B cell (primary cell): ENCODE measurements around the gene SPIB. TPM values are rescaled to one million over a fixed set of nuclear protein-coding genes. Genes with fewer than 3 reads are reported as not detected.

Experiments used
- ATAC-seq: fragments of 200-7000 bp; cut with Tn5 transposase; one replicate; pipeline ENCODE4 v1.10.0; 2021; ENCODE audit warnings: low read depth, mild to moderate bottlenecking, moderate number of reproducible peaks, moderate library complexity
- CTCF ChIA-PET: fragments of 350-600 bp; sonication (Branson Sonifier 250); formaldehyde crosslinking; loops from one replicate; lab custom pipeline; 2021; ENCODE audit warnings: antibody characterized with exemption, inconsistent platforms; lab: Charles Lee
- POLR2A ChIA-PET: fragments of 350-600 bp; sonication (Branson Sonifier 250); formaldehyde crosslinking; loops from one replicate; lab custom pipeline; 2021; ENCODE audit warnings: antibody characterized with exemption; lab: Charles Lee
- DNase-seq: peaks from one replicate; pipeline ENCODE4 v3.0.0; 2013
- H2AFZ ChIP-seq: 2 replicates; pipeline ENCODE4 v1.6.1; 2012; ENCODE audit warnings: mild to moderate bottlenecking, low read depth, low read length; ENCODE audit not compliant: insufficient read depth, poor library complexity, severe bottlenecking
- H3K27ac ChIP-seq, 2 donors: 1 replicate in 1 of 2; 2 replicates in 1 of 2; pipeline ENCODE4 v1.5.1; 2012 to 2013; ENCODE audit warnings: low read length in 2 of 2, mild to moderate bottlenecking in 2 of 2, moderate library complexity in 1 of 2
- H3K27me3 ChIP-seq, 4 experiments: fragments of 200-600 bp in 1 of 4; sonication (generic) in 1 of 4; replicated peaks in 1 of 4; 1 replicate in 2 of 4; 2 replicates in 2 of 4; pipeline versions ENCODE4 v1.6.1 to v1.7.0; 2013 to 2016; ENCODE audit warnings: low read length in 3 of 4, mild to moderate bottlenecking in 2 of 4, mixed read lengths in 1 of 4, moderate library complexity in 1 of 4; ENCODE audit not compliant: insufficient read depth in 4 of 4, control insufficient read depth in 3 of 4; ENCODE audit errors: control extremely low read depth in 1 of 4
- H3K36me3 ChIP-seq, 2 experiments: replicated peaks in 1 of 2; 1 replicate in 1 of 2; 2 replicates in 1 of 2; pipeline versions ENCODE4 v1.6.1 to v1.7.1; 2013; ENCODE audit warnings: low read length in 1 of 2; ENCODE audit not compliant: insufficient read depth in 2 of 2, control insufficient read depth in 1 of 2; ENCODE audit errors: control extremely low read depth in 1 of 2, extremely low read depth in 1 of 2
- H3K4me1 ChIP-seq, 2 donors: fragments of 200-600 bp in 1 of 2; sonication (generic) in 1 of 2; 1 replicate in 1 of 2; 2 replicates in 1 of 2; pipeline versions ENCODE4 v1.5.1 to v1.6.1; 2013 to 2017; ENCODE audit warnings: low read length in 2 of 2; ENCODE audit not compliant: control insufficient read depth in 2 of 2, insufficient read depth in 2 of 2
- H3K4me2 ChIP-seq: replicated peaks from 2 replicates; pipeline ENCODE3; 2012; ENCODE audit warnings: mild to moderate bottlenecking, low read depth, low read length; ENCODE audit not compliant: poor library complexity, severe bottlenecking
- H3K4me3 ChIP-seq, 5 experiments: fragments of 200-600 bp in 1 of 5; sonication (generic) in 1 of 5; 1 replicate in 3 of 5; 2 replicates in 2 of 5; pipeline versions ENCODE4 v1.5.1 to v1.7.0; 2011 to 2016; ENCODE audit warnings: low read length in 4 of 5, mild to moderate bottlenecking in 4 of 5, low read depth in 2 of 5, control low read depth in 1 of 5, moderate library complexity in 1 of 5; ENCODE audit not compliant: insufficient read depth in 1 of 5; ENCODE audit errors: control extremely low read depth in 1 of 5, extremely low read depth in 1 of 5
- H3K79me2 ChIP-seq: fragments of 200-600 bp; sonication (generic); one replicate; pipeline ENCODE4 v1.6.0; 2016; ENCODE audit warnings: low read length; ENCODE audit not compliant: control insufficient read depth, insufficient read depth
- H3K9ac ChIP-seq: fragments of 200-600 bp; sonication (generic); 2 replicates; pipeline ENCODE4 v1.6.1; 2017; ENCODE audit warnings: mild to moderate bottlenecking, low read length, moderate library complexity
- H3K9me3 ChIP-seq, 3 donors: one replicate each; pipeline versions ENCODE4 v1.6.1 to v1.7.1; 2013; ENCODE audit warnings: low read length in 2 of 3; ENCODE audit not compliant: control insufficient read depth in 2 of 3, insufficient read depth in 1 of 3; ENCODE audit errors: control extremely low read depth in 1 of 3
- H4K20me1 ChIP-seq: 2 replicates; pipeline ENCODE4 v1.6.0; 2012; ENCODE audit warnings: mild to moderate bottlenecking, low read length; ENCODE audit not compliant: insufficient read depth, control insufficient read depth, poor library complexity, severe bottlenecking
- H3K27ac Mint-ChIP-seq: one replicate; pipeline ENCODE4 v1.8.0; 2021; ENCODE audit warnings: mixed read lengths
- H3K27me3 Mint-ChIP-seq: one replicate; pipeline ENCODE4 v1.8.0; 2021; ENCODE audit warnings: mixed read lengths
- H3K4me1 Mint-ChIP-seq: one replicate; pipeline ENCODE4 v1.8.0; 2021; ENCODE audit warnings: mixed read lengths
- H3K4me3 Mint-ChIP-seq: one replicate; pipeline ENCODE4 v1.8.0; 2021; ENCODE audit warnings: mixed read lengths
- H3K9me3 Mint-ChIP-seq: one replicate; pipeline ENCODE4 v1.8.0; 2022; ENCODE audit warnings: mixed read lengths; ENCODE audit not compliant: insufficient read depth
- CTCF ChIP-seq: fragments of 200-600 bp; IDR thresholded peaks from one replicate; pipeline ENCODE4 v1.8.0; 2022; ENCODE audit warnings: antibody characterized with exemption, mild to moderate bottlenecking
- EZH2 ChIP-seq: IDR thresholded peaks from 2 replicates; pipeline ENCODE4 v1.6.1; 2012; ENCODE audit warnings: borderline replicate concordance, low read depth, mild to moderate bottlenecking, moderate library complexity, low read length; ENCODE audit not compliant: insufficient read depth, poor library complexity, severe bottlenecking
- WGBS: methylation state at CpG from one replicate; pipeline ENCODE4 v1.1.5; 2013; ENCODE audit warnings: missing lambda C conversion rate; ENCODE audit not compliant: insufficient coverage; 5-methylcytosine and 5-hydroxymethylcytosine counted together
- intact Hi-C: fragments of 100-400 bp; cut with micrococcal nuclease; formaldehyde crosslinking; loops from one replicate; pipeline ENCODE4 v1.10.0; 2022
- polyA plus RNA-seq: library from polyadenylated mRNA; depleted of rRNA; stranded (reverse); fragments of >200 nt; gene quantifications from 2 replicates; pipeline ENCODE4 v1.2.3, GENCODE V29; 2012
- total RNA-seq, 2 donors: library from RNA; stranded (reverse); fragments of 120-200 nt in 1 of 2; gene quantifications; 1 replicate in 1 of 2; 2 replicates in 1 of 2; pipeline versions ENCODE4 v1.2.3 to v1.2.4, GENCODE V29; 2013 to 2022

The SPIB gene
- total and polyA plus RNA-seq, 2 donors (not counting 1 experiment from before 2014, with no cell fraction given), result 183 to 205 TPM

- Mint-ChIP-seq H3K9me3 (no peaks in the 10 kb centered on the region), H3K27ac (no peak overlapping the region), H3K27me3 (no peaks in the 10 kb centered on the region), H3K4me3 (no peak overlapping the region), H3K4me1 (no peaks in the 10 kb centered on the region)
- Histone ChIP-seq H3K27me3 (no peaks in the 10 kb centered on the region), H3K27ac (no peak overlapping the region), H4K20me1 (no peaks in the 10 kb centered on the region), H3K36me3 (peaks cover 0 to 19% of the 10 kb centered on the region in 2 experiments), H3K4me1 (no peaks in the 10 kb centered on the region), H2AFZ (no peak overlapping the region), H3K79me2 (peaks cover 25% of the 10 kb centered on the region), H3K4me3 (no peak overlapping the region), H3K9ac (no peak overlapping the region), H3K4me2 (no peak overlapping the region), H3K9me3 (no peaks in the 10 kb centered on the region)
- CTCF ChIA-PET, result no interaction called here
- ATAC-seq (no peak), DNase-seq (no peak)
- WGBS, result 94% methylated on average over 48 of the region's 48 CpGs
- POLR2A ChIA-PET, result no interaction called here
- intact Hi-C loops, result no loop called here
- no peak for TF ChIP-seq CTCF
- TF ChIP-seq EZH2, result no peak
Measured at GRCh38 chr19:50401605-50402450, 16.9 kb upstream of the SPIB start.
